ENCODE results near the gene TLE3. TPM values are rescaled to one million over a fixed set of nuclear protein-coding genes. Genes with fewer than 3 reads are reported as not detected.

The TLE3 gene
- total and polyA plus RNA-seq, 2 donors (not counting 1 experiment from before 2014, with no cell fraction given): 14.6 to 16.5 TPM

DNA sequence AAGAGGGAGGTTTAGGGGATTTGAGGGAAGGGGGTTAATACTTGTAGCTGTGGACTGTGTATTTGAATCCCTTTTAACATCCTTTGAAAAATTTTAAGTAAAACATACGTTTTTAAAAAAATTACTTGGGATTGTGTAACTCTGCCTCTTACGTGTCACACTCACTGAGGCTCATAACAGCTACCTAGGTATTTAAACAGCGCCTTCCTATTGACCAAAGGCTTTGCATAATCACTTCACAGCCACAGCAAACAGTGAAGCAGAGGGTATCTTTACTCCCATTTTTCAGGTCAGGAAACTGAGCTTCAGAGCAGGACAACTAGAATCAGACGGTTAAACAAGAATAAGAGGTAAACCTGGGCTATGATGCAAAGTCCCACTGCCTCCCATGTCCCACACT, 95.9 kb downstream of the TLE3 start:
- Histone ChIP-seq H3K9ac (ENCODE audit: insufficient read depth, low read length) (no peak overlapping the region), H4K20me1 (ENCODE audit: control insufficient read depth, extremely low read depth, insufficient read depth, low read length) (no peaks in the 10 kb centered on the region), H3K36me3 (ENCODE audit: control insufficient read depth, insufficient read depth, low read length) (no peaks in the 10 kb centered on the region), H3K27me3 (ENCODE audit: control insufficient read depth, insufficient read depth, low read length) (peaks cover 6% of the 10 kb centered on the region), H3K27ac (ENCODE audit: insufficient read depth, low read length) (no peak overlapping the region), H3K4me1 (ENCODE audit: control insufficient read depth, extremely low read depth, insufficient read depth, low read length) (no peaks in the 10 kb centered on the region), H3K4me3 (replicated peaks in 1 of 4; ENCODE audit: control extremely low read depth in 1 of 4, insufficient read depth in 1 of 4, low read depth in 3 of 4, low read length in 4 of 4) (no peak overlapping the region), H3K4me2 (ENCODE audit: extremely low read depth, insufficient read depth, low read length) (no peak overlapping the region), H3K79me2 (ENCODE audit: control insufficient read depth, insufficient read depth, low read length) (no peaks in the 10 kb centered on the region), H3K9me3 (ENCODE audit: control insufficient read depth, insufficient read depth, low read depth, low read length) (no peaks in the 10 kb centered on the region), H2AFZ (ENCODE audit: low read length) (no peak overlapping the region)
- no peak for DNase-seq (ENCODE audit: low read depth in 2 of 2)
- TF ChIP-seq, protein P1, sequence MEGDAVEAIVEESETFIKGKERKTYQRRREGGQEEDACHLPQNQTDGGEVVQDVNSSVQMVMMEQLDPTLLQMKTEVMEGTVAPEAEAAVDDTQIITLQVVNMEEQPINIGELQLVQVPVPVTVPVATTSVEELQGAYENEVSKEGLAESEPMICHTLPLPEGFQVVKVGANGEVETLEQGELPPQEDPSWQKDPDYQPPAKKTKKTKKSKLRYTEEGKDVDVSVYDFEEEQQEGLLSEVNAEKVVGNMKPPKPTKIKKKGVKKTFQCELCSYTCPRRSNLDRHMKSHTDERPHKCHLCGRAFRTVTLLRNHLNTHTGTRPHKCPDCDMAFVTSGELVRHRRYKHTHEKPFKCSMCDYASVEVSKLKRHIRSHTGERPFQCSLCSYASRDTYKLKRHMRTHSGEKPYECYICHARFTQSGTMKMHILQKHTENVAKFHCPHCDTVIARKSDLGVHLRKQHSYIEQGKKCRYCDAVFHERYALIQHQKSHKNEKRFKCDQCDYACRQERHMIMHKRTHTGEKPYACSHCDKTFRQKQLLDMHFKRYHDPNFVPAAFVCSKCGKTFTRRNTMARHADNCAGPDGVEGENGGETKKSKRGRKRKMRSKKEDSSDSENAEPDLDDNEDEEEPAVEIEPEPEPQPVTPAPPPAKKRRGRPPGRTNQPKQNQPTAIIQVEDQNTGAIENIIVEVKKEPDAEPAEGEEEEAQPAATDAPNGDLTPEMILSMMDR (conservative IDR thresholded peaks at IDR 0.05 in 1 of 2, IDR thresholded peaks at IDR 0.05 in 1 of 2; ENCODE audit: low read depth in 1 of 2, low read length in 2 of 2): no peak
- TF ChIP-seq EZH2 (IDR thresholded peaks at IDR 0.05; ENCODE audit: low read length, missing control alignments): no peak

DNA sequence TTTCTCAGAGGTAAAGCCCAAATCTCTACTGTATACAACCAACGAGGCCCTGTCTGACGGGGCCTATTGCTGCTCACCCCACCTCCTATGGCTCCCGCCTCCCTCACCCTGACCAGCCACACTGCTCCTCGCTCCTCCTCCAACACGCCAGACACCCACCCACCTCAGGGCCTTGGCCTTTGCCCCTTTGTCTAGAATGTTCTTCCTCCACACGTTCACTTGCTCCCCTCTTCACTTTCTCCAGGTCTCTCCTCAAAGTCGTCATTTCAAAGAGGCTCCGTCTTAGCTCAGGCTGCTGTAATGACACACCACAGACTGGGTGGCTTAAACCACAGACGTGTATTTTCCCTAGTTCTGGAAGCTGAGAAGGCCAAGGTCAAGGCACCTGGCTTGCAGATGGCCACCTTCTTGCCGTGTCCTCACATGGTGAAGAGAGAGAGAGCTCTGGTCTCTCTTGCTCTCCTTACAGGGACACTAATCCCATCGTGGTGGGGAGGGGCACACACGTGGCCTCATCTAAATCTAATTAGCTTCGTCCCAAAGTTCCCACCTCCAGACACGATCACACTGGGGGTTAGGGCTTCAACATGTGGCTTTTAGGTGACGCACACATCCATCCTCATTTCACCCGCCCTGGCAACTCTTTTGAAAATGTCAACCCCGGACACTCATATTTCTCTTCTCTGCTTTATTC, 98.2 kb downstream of the TLE3 start:
- no peaks in the 10 kb centered on the region for H4K20me1 ChIP-seq (ENCODE audit: control insufficient read depth, extremely low read depth, insufficient read depth, low read length)
- no peak overlapping the region for H2AFZ ChIP-seq (ENCODE audit: low read length)
- no peak for DNase-seq (ENCODE audit: low read depth in 2 of 2)
- H3K9me3 ChIP-seq (ENCODE audit: control insufficient read depth, insufficient read depth, low read depth, low read length): no peaks in the 10 kb centered on the region
- no peak overlapping the region for H3K27ac ChIP-seq (ENCODE audit: insufficient read depth, low read length)
- no peak for TF ChIP-seq EZH2 (IDR thresholded peaks at IDR 0.05; ENCODE audit: low read length, missing control alignments)
- TF ChIP-seq, protein P1 (conservative IDR thresholded peaks at IDR 0.05 in 1 of 2, IDR thresholded peaks at IDR 0.05 in 1 of 2; ENCODE audit: low read depth in 1 of 2, low read length in 2 of 2): no peak
- H3K9ac ChIP-seq (ENCODE audit: insufficient read depth, low read length): no peak overlapping the region
- H3K4me3 ChIP-seq (replicated peaks in 1 of 4; ENCODE audit: control extremely low read depth in 1 of 4, insufficient read depth in 1 of 4, low read depth in 3 of 4, low read length in 4 of 4): no peak overlapping the region
- H3K27me3 ChIP-seq (ENCODE audit: control insufficient read depth, insufficient read depth, low read length): peaks cover 7% of the 10 kb centered on the region
- H3K79me2 ChIP-seq (ENCODE audit: control insufficient read depth, insufficient read depth, low read length): no peaks in the 10 kb centered on the region
- no peaks in the 10 kb centered on the region for H3K4me1 ChIP-seq (ENCODE audit: control insufficient read depth, extremely low read depth, insufficient read depth, low read length)
- no peak overlapping the region for H3K4me2 ChIP-seq (ENCODE audit: extremely low read depth, insufficient read depth, low read length)
- H3K36me3 ChIP-seq (ENCODE audit: control insufficient read depth, insufficient read depth, low read length): no peaks in the 10 kb centered on the region

DNA sequence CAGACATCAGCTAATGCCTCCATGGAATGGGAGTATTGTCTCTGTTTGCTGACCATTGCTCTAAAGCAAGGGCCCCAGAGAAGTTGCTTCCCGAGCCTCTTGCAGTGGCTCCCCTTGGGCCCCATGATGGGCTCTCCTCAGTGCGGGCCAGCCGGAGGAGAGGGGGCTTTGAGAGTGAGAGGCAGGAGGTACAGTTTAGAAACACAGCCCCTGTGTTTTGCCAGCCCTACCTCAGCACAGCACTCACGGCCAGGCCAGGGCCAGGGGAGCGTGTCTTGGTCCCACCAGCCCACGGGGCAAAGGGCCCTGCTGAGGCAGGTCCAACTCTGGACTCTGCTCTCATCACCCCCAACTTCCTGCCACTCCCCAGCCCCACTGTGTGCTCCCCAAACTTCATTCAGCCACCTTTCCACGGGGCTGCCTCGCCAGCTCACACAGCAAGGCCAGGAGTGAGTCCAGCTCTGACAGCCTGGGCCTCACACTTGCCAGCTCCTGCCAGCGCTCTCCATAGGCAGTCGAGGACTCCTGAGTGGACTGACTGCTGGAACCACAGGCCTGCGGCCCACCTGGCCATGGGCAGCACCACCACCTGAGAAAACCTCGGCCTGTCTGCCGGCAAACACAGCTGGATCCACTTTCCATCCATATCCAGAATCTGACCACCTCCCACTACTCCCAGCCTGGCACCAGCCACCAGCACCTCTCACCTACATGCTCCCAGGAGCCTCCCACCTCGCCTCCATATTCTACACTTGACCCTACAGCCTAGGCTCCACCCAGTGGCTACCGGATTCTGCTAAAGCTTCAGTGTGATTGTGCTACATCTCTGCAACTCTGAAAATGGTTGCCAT, 99.0 kb downstream of the TLE3 start:
- H3K27me3 ChIP-seq (ENCODE audit: control insufficient read depth, insufficient read depth, low read length): peaks cover 7% of the 10 kb centered on the region
- no peaks in the 10 kb centered on the region for H4K20me1 ChIP-seq (ENCODE audit: control insufficient read depth, extremely low read depth, insufficient read depth, low read length)
- no peaks in the 10 kb centered on the region for H3K4me1 ChIP-seq (ENCODE audit: control insufficient read depth, extremely low read depth, insufficient read depth, low read length)
- no peak overlapping the region for H3K9ac ChIP-seq (ENCODE audit: insufficient read depth, low read length)
- H3K27ac ChIP-seq (ENCODE audit: insufficient read depth, low read length): no peak overlapping the region
- no peak for DNase-seq (ENCODE audit: low read depth in 2 of 2)
- H3K4me2 ChIP-seq (ENCODE audit: extremely low read depth, insufficient read depth, low read length): no peak overlapping the region
- no peaks in the 10 kb centered on the region for H3K36me3 ChIP-seq (ENCODE audit: control insufficient read depth, insufficient read depth, low read length)
- no peak overlapping the region for H2AFZ ChIP-seq (ENCODE audit: low read length)
- no peak overlapping the region for H3K4me3 ChIP-seq (replicated peaks in 1 of 4; ENCODE audit: control extremely low read depth in 1 of 4, insufficient read depth in 1 of 4, low read depth in 3 of 4, low read length in 4 of 4)
- TF ChIP-seq, protein P1 (conservative IDR thresholded peaks at IDR 0.05 in 1 of 2, IDR thresholded peaks at IDR 0.05 in 1 of 2; ENCODE audit: low read depth in 1 of 2, low read length in 2 of 2): no peak
- TF ChIP-seq EZH2 (IDR thresholded peaks at IDR 0.05; ENCODE audit: low read length, missing control alignments): no peak
- no peaks in the 10 kb centered on the region for H3K79me2 ChIP-seq (ENCODE audit: control insufficient read depth, insufficient read depth, low read length)
- H3K9me3 ChIP-seq (ENCODE audit: control insufficient read depth, insufficient read depth, low read depth, low read length): no peaks in the 10 kb centered on the region

Measured in fibroblast of lung (primary cell).